Neural cell (in vitro differentiated cells): ENCODE measurements around the gene FANCC. TPM values are rescaled to one million over a fixed set of nuclear protein-coding genes. Genes with fewer than 3 reads are reported as not detected.

Experiments
- H2AFZ ChIP-seq: fragments of 200-600, 300-800 bp; sonication (generic), shearing (Covaris generic); 2 replicates; pipeline ENCODE4 v1.6.0; 2014; ENCODE audit warnings: low read depth, mild to moderate bottlenecking, antibody characterized with exemption, low read length, moderate library complexity
- H3F3A ChIP-seq: fragments of 200-600 bp; shearing (Covaris generic); 2 replicates; pipeline ENCODE4 v1.6.1; 2016; ENCODE audit warnings: mild to moderate bottlenecking, moderate library complexity, mixed read lengths, antibody characterized with exemption, low read length; ENCODE audit not compliant: insufficient read depth, poor library complexity, severe bottlenecking
- H3K27ac ChIP-seq: fragments of 200-600, 300-800 bp; sonication (generic), shearing (Covaris generic); 2 replicates; pipeline ENCODE4 v1.5.1; 2014; ENCODE audit warnings: mild to moderate bottlenecking, low read length, moderate library complexity
- H3K27me3 ChIP-seq: fragments of 300-800, 200-600 bp; sonication (generic), shearing (Covaris generic); 2 replicates; pipeline ENCODE4 v1.6.0; 2014; ENCODE audit warnings: mild to moderate bottlenecking, low read depth, low read length, moderate library complexity; ENCODE audit not compliant: insufficient read depth
- H3K36me3 ChIP-seq: fragments of 300-800, 200-600 bp; sonication (generic), shearing (Covaris generic); 2 replicates; pipeline ENCODE4 v1.5.1; 2014; ENCODE audit warnings: mild to moderate bottlenecking, antibody characterized with exemption, low read length, moderate library complexity; ENCODE audit not compliant: insufficient read depth
- H3K4me2 ChIP-seq: fragments of 300-800, 200-600 bp; sonication (generic), shearing (Covaris generic); 2 replicates; pipeline ENCODE4 v1.6.0; 2014; ENCODE audit warnings: mild to moderate bottlenecking, low read length
- H3K4me3 ChIP-seq: fragments of 300-800, 200-600 bp; sonication (generic), shearing (Covaris generic); 2 replicates; pipeline ENCODE4 v1.5.1; 2014; ENCODE audit warnings: mild to moderate bottlenecking, low read length, moderate library complexity
- H3K79me2 ChIP-seq: fragments of 200-600 bp; shearing (Covaris generic); replicated peaks from 2 replicates; pipeline ENCODE4 v1.6.0; 2014; ENCODE audit warnings: mild to moderate bottlenecking, low read length, moderate library complexity; ENCODE audit not compliant: insufficient read depth
- H3K9ac ChIP-seq: fragments of 300-800, 200-600 bp; sonication (generic), shearing (Covaris generic); 2 replicates; pipeline ENCODE4 v1.6.1; 2016; ENCODE audit warnings: mild to moderate bottlenecking, low read length, mixed read lengths
- H3K9me2 ChIP-seq: fragments of 200-600 bp; shearing (Covaris generic); 2 replicates; pipeline ENCODE4 v1.6.1; 2016; ENCODE audit warnings: mild to moderate bottlenecking, low read length, mixed read lengths; ENCODE audit not compliant: insufficient read depth
- H3K9me3 ChIP-seq: fragments of 200-600, 300-800 bp; sonication (generic), shearing (Covaris generic); 2 replicates; pipeline ENCODE4 v1.6.1; 2016; ENCODE audit warnings: mild to moderate bottlenecking, mixed run types, low read length, moderate library complexity, mixed read lengths
- H4K20me1 ChIP-seq: fragments of 200-600 bp; shearing (Covaris generic); 2 replicates; pipeline ENCODE4 v1.6.1; 2016; ENCODE audit warnings: mild to moderate bottlenecking, mixed run types; ENCODE audit not compliant: insufficient read depth
- EP300 ChIP-seq: fragments of 450-650 bp; conservative IDR thresholded peaks from 2 replicates; pipeline ENCODE4 v1.6.1; 2014; ENCODE audit warnings: antibody characterized with exemption, mild to moderate bottlenecking, moderate library complexity; ENCODE audit not compliant: poor library complexity, severe bottlenecking
- EZH2 ChIP-seq: fragments of 200-600, 300-800 bp; shearing (Covaris generic), sonication (generic); IDR thresholded peaks from 2 replicates; pipeline ENCODE4 v1.6.1; 2014; ENCODE audit warnings: antibody characterized with exemption, low read length, borderline replicate concordance, mild to moderate bottlenecking; ENCODE audit not compliant: insufficient read depth, poor library complexity, severe bottlenecking
- MXI1 ChIP-seq: fragments of 450-650 bp; conservative IDR thresholded peaks from 2 replicates; pipeline ENCODE4 v1.6.1; 2014; ENCODE audit warnings: antibody characterized with exemption, mild to moderate bottlenecking; ENCODE audit not compliant: poor library complexity, severe bottlenecking
- POLR2AphosphoS5 ChIP-seq: IDR thresholded peaks from 2 replicates; pipeline ENCODE4 v1.6.1; 2012
- RAD21 ChIP-seq: fragments of 450-650 bp; conservative IDR thresholded peaks from 2 replicates; pipeline ENCODE4 v1.6.1; 2014; ENCODE audit warnings: antibody characterized with exemption, mild to moderate bottlenecking, moderate library complexity
- SMC3 ChIP-seq: fragments of 450-650 bp; conservative IDR thresholded peaks from 2 replicates; pipeline ENCODE4 v1.6.1; 2014; ENCODE audit warnings: antibody characterized with exemption, mild to moderate bottlenecking, moderate library complexity; ENCODE audit not compliant: poor library complexity
- TAF1 ChIP-seq: IDR thresholded peaks from 2 replicates; pipeline ENCODE4 v1.6.1; 2012; ENCODE audit warnings: low read depth
- polyA plus RNA-seq: library from polyadenylated mRNA; depleted of rRNA; stranded (reverse); fragments of >200 nt; gene quantifications from 2 replicates; pipeline ENCODE4 v1.2.3, GENCODE V29; 2014
- TF ChIP-seq, protein P1 (sequence below): IDR thresholded peaks from 2 replicates; pipeline ENCODE4 v1.6.1; 2012; ENCODE audit warnings: borderline replicate concordance
- TF ChIP-seq, protein P2 (sequence below): fragments of 450-650 bp; IDR thresholded peaks from 2 replicates; pipeline ENCODE4 v1.5.1; 2014; ENCODE audit warnings: antibody characterized with exemption, mild to moderate bottlenecking, moderate library complexity; ENCODE audit not compliant: poor library complexity, severe bottlenecking

FANCC gene
- polyA plus RNA-seq, 1 donor from 2014 or later = 9.7 TPM

DNA sequence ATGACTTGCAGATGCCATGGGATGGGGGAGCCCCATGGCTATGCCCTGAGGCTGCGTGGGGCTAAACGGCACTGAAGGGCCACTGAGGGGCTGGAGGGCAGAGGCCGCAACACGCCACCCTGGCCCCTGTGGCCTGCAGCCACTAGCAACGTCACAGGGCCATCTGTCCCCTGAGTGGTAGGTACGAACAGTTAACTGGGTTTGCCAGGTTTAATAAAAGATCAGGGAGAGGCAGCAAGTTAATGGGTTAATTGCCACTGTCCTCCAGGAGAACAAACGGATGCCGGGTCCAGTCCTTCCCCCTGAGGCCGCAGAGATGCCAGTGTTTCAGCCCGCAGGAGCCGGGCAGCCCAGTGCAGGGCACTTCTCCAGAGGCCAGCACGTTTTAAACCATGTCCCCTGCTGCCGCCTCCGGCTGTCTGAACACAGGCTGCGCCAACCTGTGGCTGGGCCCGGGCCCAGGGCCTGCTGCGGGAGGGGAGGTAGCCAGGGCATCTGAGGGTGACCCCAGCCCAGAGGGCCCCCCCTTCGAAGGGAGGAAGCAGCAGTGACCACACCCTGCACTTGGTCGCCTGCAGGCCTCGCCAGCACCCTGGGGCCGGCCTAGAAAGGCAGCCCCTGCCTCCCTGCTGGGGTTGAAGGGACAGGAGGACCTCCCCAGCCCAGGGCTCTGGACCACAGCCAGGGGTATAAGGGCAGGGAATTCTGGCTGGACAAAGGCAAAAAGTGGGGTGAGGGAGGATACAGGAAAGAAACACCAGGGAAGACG lies 227.3 kb downstream of the FANCC start:
- Histone ChIP-seq H3K4me2 (no peak overlapping the region), H3K27me3 (no peaks in the 10 kb centered on the region), H3K9ac (no peak overlapping the region), H3K4me3 (no peak overlapping the region), H3K36me3 (no peaks in the 10 kb centered on the region), H3K79me2 (no peaks in the 10 kb centered on the region), H3K9me3 (no peaks in the 10 kb centered on the region), H3F3A (no peaks in the 10 kb centered on the region), H3K9me2 (no peaks in the 10 kb centered on the region), H3K27ac (no peak overlapping the region), H2AFZ (no peak overlapping the region), H4K20me1 (no peaks in the 10 kb centered on the region)
- TF ChIP-seq MXI1 (no peak), RAD21 (no peak), EZH2 (no peak), POLR2AphosphoS5 (no peak), SMC3 (no peak), EP300 (no peak), TAF1 (no peak)
- TF ChIP-seq, protein P1, sequence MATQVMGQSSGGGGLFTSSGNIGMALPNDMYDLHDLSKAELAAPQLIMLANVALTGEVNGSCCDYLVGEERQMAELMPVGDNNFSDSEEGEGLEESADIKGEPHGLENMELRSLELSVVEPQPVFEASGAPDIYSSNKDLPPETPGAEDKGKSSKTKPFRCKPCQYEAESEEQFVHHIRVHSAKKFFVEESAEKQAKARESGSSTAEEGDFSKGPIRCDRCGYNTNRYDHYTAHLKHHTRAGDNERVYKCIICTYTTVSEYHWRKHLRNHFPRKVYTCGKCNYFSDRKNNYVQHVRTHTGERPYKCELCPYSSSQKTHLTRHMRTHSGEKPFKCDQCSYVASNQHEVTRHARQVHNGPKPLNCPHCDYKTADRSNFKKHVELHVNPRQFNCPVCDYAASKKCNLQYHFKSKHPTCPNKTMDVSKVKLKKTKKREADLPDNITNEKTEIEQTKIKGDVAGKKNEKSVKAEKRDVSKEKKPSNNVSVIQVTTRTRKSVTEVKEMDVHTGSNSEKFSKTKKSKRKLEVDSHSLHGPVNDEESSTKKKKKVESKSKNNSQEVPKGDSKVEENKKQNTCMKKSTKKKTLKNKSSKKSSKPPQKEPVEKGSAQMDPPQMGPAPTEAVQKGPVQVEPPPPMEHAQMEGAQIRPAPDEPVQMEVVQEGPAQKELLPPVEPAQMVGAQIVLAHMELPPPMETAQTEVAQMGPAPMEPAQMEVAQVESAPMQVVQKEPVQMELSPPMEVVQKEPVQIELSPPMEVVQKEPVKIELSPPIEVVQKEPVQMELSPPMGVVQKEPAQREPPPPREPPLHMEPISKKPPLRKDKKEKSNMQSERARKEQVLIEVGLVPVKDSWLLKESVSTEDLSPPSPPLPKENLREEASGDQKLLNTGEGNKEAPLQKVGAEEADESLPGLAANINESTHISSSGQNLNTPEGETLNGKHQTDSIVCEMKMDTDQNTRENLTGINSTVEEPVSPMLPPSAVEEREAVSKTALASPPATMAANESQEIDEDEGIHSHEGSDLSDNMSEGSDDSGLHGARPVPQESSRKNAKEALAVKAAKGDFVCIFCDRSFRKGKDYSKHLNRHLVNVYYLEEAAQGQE = no peak
- TF ChIP-seq, protein P2, sequence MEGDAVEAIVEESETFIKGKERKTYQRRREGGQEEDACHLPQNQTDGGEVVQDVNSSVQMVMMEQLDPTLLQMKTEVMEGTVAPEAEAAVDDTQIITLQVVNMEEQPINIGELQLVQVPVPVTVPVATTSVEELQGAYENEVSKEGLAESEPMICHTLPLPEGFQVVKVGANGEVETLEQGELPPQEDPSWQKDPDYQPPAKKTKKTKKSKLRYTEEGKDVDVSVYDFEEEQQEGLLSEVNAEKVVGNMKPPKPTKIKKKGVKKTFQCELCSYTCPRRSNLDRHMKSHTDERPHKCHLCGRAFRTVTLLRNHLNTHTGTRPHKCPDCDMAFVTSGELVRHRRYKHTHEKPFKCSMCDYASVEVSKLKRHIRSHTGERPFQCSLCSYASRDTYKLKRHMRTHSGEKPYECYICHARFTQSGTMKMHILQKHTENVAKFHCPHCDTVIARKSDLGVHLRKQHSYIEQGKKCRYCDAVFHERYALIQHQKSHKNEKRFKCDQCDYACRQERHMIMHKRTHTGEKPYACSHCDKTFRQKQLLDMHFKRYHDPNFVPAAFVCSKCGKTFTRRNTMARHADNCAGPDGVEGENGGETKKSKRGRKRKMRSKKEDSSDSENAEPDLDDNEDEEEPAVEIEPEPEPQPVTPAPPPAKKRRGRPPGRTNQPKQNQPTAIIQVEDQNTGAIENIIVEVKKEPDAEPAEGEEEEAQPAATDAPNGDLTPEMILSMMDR = no peak

DNA sequence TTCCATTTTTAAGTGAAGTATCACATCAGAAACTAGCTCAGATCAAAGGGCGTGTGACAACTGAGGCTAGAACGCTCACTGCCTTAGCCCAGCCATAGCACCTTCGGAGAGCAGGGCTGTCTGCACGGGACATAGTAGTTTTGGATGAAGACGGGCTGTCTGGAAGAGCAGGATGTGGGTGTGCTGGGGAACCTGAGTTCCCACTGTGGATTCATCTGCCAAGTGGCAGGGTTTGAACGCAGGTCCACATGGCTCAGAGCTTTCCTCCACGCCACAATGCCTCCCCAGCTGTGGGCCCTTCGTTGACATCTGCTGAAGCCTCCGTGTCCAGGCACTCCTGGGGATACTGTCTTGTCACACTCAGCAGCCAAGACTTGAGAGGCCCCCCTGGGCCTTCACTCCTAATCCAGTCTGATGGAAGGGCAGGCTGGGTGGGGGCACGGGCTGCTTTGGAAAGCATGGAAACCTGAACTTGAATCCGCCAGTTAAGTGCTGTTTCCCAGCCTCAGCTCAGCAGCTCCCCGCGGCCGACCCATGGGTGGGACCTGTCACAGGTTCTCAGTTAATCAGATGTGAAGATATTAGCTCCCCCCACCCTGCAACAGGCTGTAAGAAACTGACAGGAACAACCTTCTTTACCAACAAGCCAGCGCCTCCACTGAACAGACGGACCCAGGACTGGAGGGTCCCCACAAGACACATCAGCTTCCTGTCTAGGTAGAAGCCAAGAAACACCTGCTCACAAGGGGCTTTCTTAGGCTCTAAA lies 228.1 kb downstream of the FANCC start:
- Histone ChIP-seq H3K27me3 (no peaks in the 10 kb centered on the region), H2AFZ (no peak overlapping the region), H3K36me3 (no peaks in the 10 kb centered on the region), H3K4me3 (no peak overlapping the region), H3K9me2 (no peaks in the 10 kb centered on the region), H3K4me2 (no peak overlapping the region), H3K9me3 (no peaks in the 10 kb centered on the region), H4K20me1 (no peaks in the 10 kb centered on the region), H3K79me2 (no peaks in the 10 kb centered on the region), H3K9ac (no peak overlapping the region), H3K27ac (no peak overlapping the region), H3F3A (no peaks in the 10 kb centered on the region)
- TF ChIP-seq, protein P2 = no peak
- no peak for TF ChIP-seq TAF1
- no peak for TF ChIP-seq EZH2
- TF ChIP-seq, protein P1 = no peak
- no peak for TF ChIP-seq EP300
- no peak for TF ChIP-seq SMC3
- no peak for TF ChIP-seq MXI1
- TF ChIP-seq RAD21 = no peak
- no peak for TF ChIP-seq POLR2AphosphoS5
